HepG2 (cell line): ENCODE results near the gene SS18L1. TPM values are rescaled to one million over a fixed set of nuclear protein-coding genes. Genes with fewer than 3 reads are reported as not detected.
A peak's percentile ranks its signal among the peaks of the same experiment; 100 is the strongest.

Experiments
- ATF3 ChIP-seq: sonication (generic); formaldehyde crosslinking; IDR thresholded peaks from 2 replicates; pipeline ENCODE4 v1.4.0; 2020; ENCODE audit warnings: missing genetic modification reagents
- CEBPB ChIP-seq: IDR thresholded peaks from 2 replicates; pipeline ENCODE4 v1.6.1; 2011; ENCODE audit warnings: low read depth, low read length, improper control_type of control experiment, borderline replicate concordance
- ELF1 ChIP-seq: sonication (generic); formaldehyde crosslinking; IDR thresholded peaks from 2 replicates; pipeline ENCODE4 v1.4.0; 2020; ENCODE audit warnings: missing genetic modification reagents
- ETV5 ChIP-seq: IDR thresholded peaks from 2 replicates; pipeline ENCODE4 v1.6.1; 2018; ENCODE audit warnings: missing biosample characterization, missing genetic modification reagents, inconsistent platforms, borderline replicate concordance
- GABPA ChIP-seq, 2 experiments: IDR thresholded peaks; 2 replicates each; pipeline ENCODE4 v1.6.1; 2011 to 2016; ENCODE audit warnings: low read depth in 2 of 2, low read length in 1 of 2, missing biosample characterization in 1 of 2, missing genetic modification characterization in 1 of 2
- GMEB1 ChIP-seq: sonication (generic); formaldehyde crosslinking; IDR thresholded peaks from 2 replicates; pipeline ENCODE4 v1.5.1; 2020; ENCODE audit warnings: missing genetic modification reagents, mild to moderate bottlenecking, borderline replicate concordance
- HOXD1 ChIP-seq: sonication (generic); formaldehyde crosslinking; IDR thresholded peaks from 2 replicates; pipeline ENCODE4 v1.5.0; 2020; ENCODE audit warnings: missing genetic modification reagents
- KAT7 ChIP-seq: IDR thresholded peaks from 2 replicates; pipeline ENCODE4 v1.6.1; 2018; ENCODE audit warnings: borderline replicate concordance, missing compliant biosample characterization
- KDM4B ChIP-seq: sonication (generic); formaldehyde crosslinking; IDR thresholded peaks from 2 replicates; pipeline ENCODE4 v1.4.0; 2020; ENCODE audit warnings: missing genetic modification reagents
- MYNN ChIP-seq: sonication (generic); formaldehyde crosslinking; IDR thresholded peaks from 2 replicates; pipeline ENCODE4 v1.4.0; 2020; ENCODE audit warnings: mild to moderate bottlenecking, low read depth, missing genetic modification reagents
- NFKB2 ChIP-seq: sonication (generic); formaldehyde crosslinking; IDR thresholded peaks from 2 replicates; pipeline ENCODE4 v1.4.0; 2020; ENCODE audit warnings: missing genetic modification reagents, borderline replicate concordance
- NR2F1 ChIP-seq, 2 experiments: fragments of 450-650 bp in 1 of 2; formaldehyde crosslinking in 1 of 2; IDR thresholded peaks; 2 replicates each; pipeline versions ENCODE4 v1.5.0 to v1.6.1; 2016 to 2020; ENCODE audit warnings: mild to moderate bottlenecking in 1 of 2, missing compliant biosample characterization in 1 of 2, missing genetic modification reagents in 1 of 2, moderate library complexity in 1 of 2
- NR2F6 ChIP-seq, 2 experiments: IDR thresholded peaks; 2 replicates each; pipeline ENCODE4 v1.6.1; 2016; ENCODE audit warnings: antibody characterized with exemption in 1 of 2, mild to moderate bottlenecking in 1 of 2
- TARDBP ChIP-seq: sonication (generic); formaldehyde crosslinking; IDR thresholded peaks from 2 replicates; pipeline ENCODE4 v1.8.0; 2022; ENCODE audit warnings: mild to moderate bottlenecking, missing genetic modification reagents
- TERF1 ChIP-seq: sonication (generic); formaldehyde crosslinking; IDR thresholded peaks from 2 replicates; pipeline ENCODE4 v1.8.0; 2022; ENCODE audit warnings: mild to moderate bottlenecking, missing genetic modification reagents, moderate library complexity
- THAP9 ChIP-seq: sonication (generic); formaldehyde crosslinking; IDR thresholded peaks from 2 replicates; pipeline ENCODE4; 2020; ENCODE audit warnings: missing genetic modification reagents, mild to moderate bottlenecking, borderline replicate concordance
- TIGD3 ChIP-seq: sonication (generic); formaldehyde crosslinking; IDR thresholded peaks from 2 replicates; pipeline ENCODE4 v1.5.1; 2020; ENCODE audit warnings: mild to moderate bottlenecking, missing genetic modification reagents, borderline replicate concordance
- ZFP36L1 ChIP-seq: sonication (generic); formaldehyde crosslinking; IDR thresholded peaks from 2 replicates; pipeline ENCODE4 v1.8.0; 2022; ENCODE audit warnings: mild to moderate bottlenecking, missing genetic modification reagents, moderate library complexity
- ZNF251 ChIP-seq: sonication (generic); formaldehyde crosslinking; IDR thresholded peaks from 2 replicates; pipeline ENCODE4 v1.9.0; 2021; ENCODE audit warnings: mild to moderate bottlenecking, missing genetic modification reagents
- ZNF256 ChIP-seq: sonication (generic); formaldehyde crosslinking; conservative IDR thresholded peaks from 2 replicates; pipeline ENCODE4 v1.4.0; 2020; ENCODE audit warnings: missing genetic modification reagents
- ZNF605 ChIP-seq: sonication (generic); formaldehyde crosslinking; IDR thresholded peaks from 2 replicates; pipeline ENCODE4 v1.8.0; 2022; ENCODE audit warnings: mild to moderate bottlenecking, missing genetic modification reagents
- polyA plus RNA-seq, 8 experiments: library from polyadenylated mRNA; depleted of rRNA in 3 of 8; stranded (reverse) in 7 of 8; unstranded in 1 of 8; fragments of >200 nt; fragmentation: Illumina TruSeq in 4 of 8; extraction: Trizol in 4 of 8; gene quantifications; 2 replicates each; pipeline versions ENCODE4 v1.2.1 to v1.2.3, GENCODE V29; 2011 to 2016; ENCODE audit warnings: low read depth in 4 of 8, missing spikeins in 1 of 8, mixed read lengths in 1 of 8; ENCODE audit not compliant: insufficient read depth in 1 of 8
- total RNA-seq, 5 experiments: library from RNA; depleted of rRNA; stranded (reverse); fragments of >200 nt; fragmentation: Illumina TruSeq; extraction: Trizol; gene quantifications; 2 replicates each; pipeline ENCODE4 v1.2.3, GENCODE V29; 2016; ENCODE audit warnings: low read depth in 1 of 5

SS18L1 gene
- total and polyA plus RNA-seq, 2 of the 13 experiments (the other 11 are each of a cell fraction or from before 2014, with no cell fraction given), result 17.8 to 27.6 TPM

GRCh38 chr20:62134735-62135231, 8.8 kb upstream of the SS18L1 start (continued):
- no peak for TF ChIP-seq MYNN (CRISPR knock-in tag)
- TF ChIP-seq ETV5, result peak; percentile 53; the same call in 1 of the 2 replicates
- TF ChIP-seq ZFP36L1 (CRISPR knock-in tag), result peak; percentile 79; the same call in 1 of the 2 replicates
- peak; percentile 93; the same call in 1 of the 2 replicates for TF ChIP-seq TARDBP (CRISPR knock-in tag)
- TF ChIP-seq ZNF605 (CRISPR knock-in tag), result no peak
- TF ChIP-seq GABPA (IDR thresholded peaks at IDR 0.05; ENCODE audit: low read depth, low read length), result no peak
- 0 out of 2 replicates have a peak, but pooled peaks have one; percentile 33 for TF ChIP-seq GABPA (CRISPR knock-in tag; IDR thresholded peaks at IDR 0.05; ENCODE audit: low read depth)
- no peak for TF ChIP-seq ELF1 (CRISPR knock-in tag)
- TF ChIP-seq HOXD1 (CRISPR knock-in tag), result no peak
- no peak for TF ChIP-seq THAP9
- peak; percentile 65 for TF ChIP-seq NR2F6 (IDR thresholded peaks at IDR 0.05)
- peak; percentile 83 for TF ChIP-seq NR2F6 (CRISPR knock-in tag; IDR thresholded peaks at IDR 0.05)
- TF ChIP-seq TERF1 (CRISPR knock-in tag), result no peak
- TF ChIP-seq KAT7 (CRISPR knock-in tag), result no peak
- TF ChIP-seq ZNF251, result no peak
- TF ChIP-seq ZNF256, result no peak
- TF ChIP-seq NR2F1 (CRISPR knock-in tag; IDR thresholded peaks at IDR 0.05), result peak; percentile 9 to 54; a peak in 3 of 4 replicates
- no peak for TF ChIP-seq TIGD3 (CRISPR knock-in tag)
- peak; percentile 88 for TF ChIP-seq CEBPB
- TF ChIP-seq GMEB1 (CRISPR knock-in tag), result peak; percentile 53; the same call in 1 of the 2 replicates
- no peak for TF ChIP-seq ATF3 (CRISPR knock-in tag)
- no peak for TF ChIP-seq KDM4B (CRISPR knock-in tag)
- TF ChIP-seq NFKB2 (CRISPR knock-in tag), result peak; percentile 66; the same call in 1 of the 2 replicates
